Lower leg skin (tissue), 3 donors: Measurements from ENCODE around the gene RTN1.

Source experiments
- POLR2A ChIP-seq, 2 donors: fragments of 450-650 bp; IDR thresholded peaks; one replicate each; pipeline ENCODE4 v1.6.1; 2016 to 2017; ENCODE audit warnings: antibody characterized with exemption in 2 of 2, mild to moderate bottlenecking in 1 of 2, moderate library complexity in 1 of 2
- TF ChIP-seq, protein P1 (sequence below), 3 donors: fragments of 450-650 bp; IDR thresholded peaks; one replicate each; pipeline ENCODE4 v1.5.1; 2016; ENCODE audit warnings: antibody characterized with exemption in 3 of 3, mild to moderate bottlenecking in 3 of 3, moderate library complexity in 2 of 3

DNA sequence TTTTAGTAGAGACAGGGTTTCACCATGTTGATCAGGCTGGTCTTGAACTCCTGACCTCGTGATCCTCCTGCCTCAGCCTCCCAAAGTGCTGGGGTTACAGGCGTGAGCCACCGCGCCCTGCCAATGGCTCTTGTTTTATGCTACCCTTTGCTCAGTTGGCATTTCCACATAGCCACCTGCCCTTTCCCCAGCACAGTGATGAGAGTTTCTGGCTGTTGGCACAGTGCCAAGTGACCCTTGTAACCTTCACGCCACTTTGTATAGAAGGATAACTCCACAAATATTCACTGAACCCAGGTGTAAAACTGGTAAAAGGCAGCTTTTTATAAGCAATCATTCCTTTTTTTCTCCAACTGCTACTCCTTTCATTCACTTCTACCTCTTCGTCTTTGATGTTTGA, 275.5 kb downstream of the RTN1 start:
- no peak for TF ChIP-seq POLR2A (IDR thresholded peaks at IDR 0.05)
- TF ChIP-seq, protein P1, sequence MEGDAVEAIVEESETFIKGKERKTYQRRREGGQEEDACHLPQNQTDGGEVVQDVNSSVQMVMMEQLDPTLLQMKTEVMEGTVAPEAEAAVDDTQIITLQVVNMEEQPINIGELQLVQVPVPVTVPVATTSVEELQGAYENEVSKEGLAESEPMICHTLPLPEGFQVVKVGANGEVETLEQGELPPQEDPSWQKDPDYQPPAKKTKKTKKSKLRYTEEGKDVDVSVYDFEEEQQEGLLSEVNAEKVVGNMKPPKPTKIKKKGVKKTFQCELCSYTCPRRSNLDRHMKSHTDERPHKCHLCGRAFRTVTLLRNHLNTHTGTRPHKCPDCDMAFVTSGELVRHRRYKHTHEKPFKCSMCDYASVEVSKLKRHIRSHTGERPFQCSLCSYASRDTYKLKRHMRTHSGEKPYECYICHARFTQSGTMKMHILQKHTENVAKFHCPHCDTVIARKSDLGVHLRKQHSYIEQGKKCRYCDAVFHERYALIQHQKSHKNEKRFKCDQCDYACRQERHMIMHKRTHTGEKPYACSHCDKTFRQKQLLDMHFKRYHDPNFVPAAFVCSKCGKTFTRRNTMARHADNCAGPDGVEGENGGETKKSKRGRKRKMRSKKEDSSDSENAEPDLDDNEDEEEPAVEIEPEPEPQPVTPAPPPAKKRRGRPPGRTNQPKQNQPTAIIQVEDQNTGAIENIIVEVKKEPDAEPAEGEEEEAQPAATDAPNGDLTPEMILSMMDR (IDR thresholded peaks at IDR 0.05) = no peak
